Osteocyte (in vitro differentiated cells): Measurements from ENCODE around the gene ETV3L. TPM values are rescaled to one million over a fixed set of nuclear protein-coding genes. Genes with fewer than 3 reads are reported as not detected.

Source experiments
- DNase-seq: peaks from one replicate; pipeline ENCODE4 v3.0.0; 2021; ENCODE audit warnings: mixed read lengths; ENCODE audit not compliant: unreplicated experiment; ENCODE audit errors: extremely low spot score
- H3K27ac Mint-ChIP-seq: one replicate; pipeline ENCODE4 v1.8.0; 2021; ENCODE audit warnings: mild to moderate bottlenecking, mixed read lengths; ENCODE audit not compliant: unreplicated experiment
- H3K27me3 Mint-ChIP-seq: one replicate; pipeline ENCODE4 v1.8.0; 2021; ENCODE audit warnings: mixed read lengths; ENCODE audit not compliant: unreplicated experiment
- H3K36me3 Mint-ChIP-seq: one replicate; pipeline ENCODE4 v1.8.0; 2021; ENCODE audit warnings: mixed read lengths; ENCODE audit not compliant: unreplicated experiment
- H3K4me1 Mint-ChIP-seq: one replicate; pipeline ENCODE4 v1.8.0; 2021; ENCODE audit warnings: mixed read lengths; ENCODE audit not compliant: unreplicated experiment
- H3K4me3 Mint-ChIP-seq: one replicate; pipeline ENCODE4 v1.8.0; 2021; ENCODE audit warnings: mild to moderate bottlenecking, moderate library complexity, mixed read lengths; ENCODE audit not compliant: unreplicated experiment
- H3K9me3 Mint-ChIP-seq: one replicate; pipeline ENCODE4 v1.8.0; 2021; ENCODE audit warnings: mixed read lengths; ENCODE audit not compliant: unreplicated experiment
- total RNA-seq: library from RNA; stranded (reverse); gene quantifications from 2 replicates; pipeline ENCODE4 v1.2.1, GENCODE V29; 2021
- TF ChIP-seq, protein P1 (sequence below): fragments of 200-600 bp; sonication (generic); IDR thresholded peaks from 2 replicates; pipeline ENCODE4 v1.5.0; 2021; ENCODE audit warnings: antibody characterized with exemption, mild to moderate bottlenecking, moderate library complexity

The ETV3L gene
- total RNA-seq, 1 donor from 2014 or later = not detected

DNA sequence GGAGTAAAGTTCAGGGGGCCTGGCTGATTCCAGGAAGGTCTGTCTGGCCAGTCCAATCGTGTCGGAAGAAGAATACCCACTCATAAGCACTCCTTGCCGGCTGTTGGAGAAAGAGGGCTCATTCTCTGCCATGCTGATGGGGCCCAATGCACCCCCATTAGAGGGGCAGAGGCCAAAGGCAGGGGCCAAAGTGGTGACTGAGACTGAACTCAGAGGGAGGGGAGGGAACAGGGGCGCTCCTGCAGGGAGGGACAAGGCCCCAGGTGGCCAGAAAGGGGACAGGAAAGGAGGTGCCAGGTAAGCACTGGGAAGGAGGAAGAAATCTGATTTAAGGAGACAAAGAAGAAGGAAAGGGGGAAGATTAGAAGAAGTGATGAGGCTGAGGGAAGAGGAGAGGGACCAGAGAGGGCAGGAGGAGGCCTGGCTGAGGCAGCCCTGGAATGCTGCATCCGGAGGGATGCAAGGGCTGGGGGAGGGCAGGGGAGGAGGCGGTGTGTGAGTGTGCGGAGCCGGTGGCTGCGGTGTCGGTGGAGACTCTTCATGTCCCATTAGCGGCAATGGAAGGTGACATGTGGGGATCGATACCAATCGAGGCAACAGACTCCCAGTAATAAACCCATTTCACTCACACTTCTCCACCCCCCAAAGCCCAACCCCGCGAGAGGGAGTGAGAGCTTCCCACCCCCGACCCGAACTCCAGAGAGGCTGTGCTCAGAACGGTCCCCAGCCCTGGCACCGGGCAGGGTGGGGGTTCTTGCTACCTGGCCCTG, 12.0 kb upstream of the ETV3L start:
- H3K27me3 Mint-ChIP-seq = peaks cover 12% of the 10 kb centered on the region

DNA sequence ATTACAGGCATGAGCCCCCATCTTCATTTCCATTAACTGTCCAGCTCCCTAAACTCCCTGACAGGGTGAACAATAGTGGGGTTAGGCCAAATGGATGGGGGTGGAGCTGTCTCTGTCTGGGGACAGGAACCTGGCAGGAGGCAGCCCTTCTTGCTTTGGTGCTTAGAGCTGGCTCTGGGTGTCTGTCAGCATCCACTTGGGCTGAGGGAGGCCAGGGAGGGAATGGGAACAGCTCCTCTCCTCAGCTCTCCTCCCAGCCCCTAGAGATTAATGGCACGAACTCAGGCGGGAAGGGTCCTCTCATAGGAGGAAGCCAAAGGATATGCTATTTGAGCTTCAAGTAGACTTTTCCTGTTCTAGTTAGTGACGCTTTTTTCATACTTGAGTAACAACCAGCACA, 11.1 kb upstream of the ETV3L start:
- no peaks in the 10 kb centered on the region for H3K36me3 Mint-ChIP-seq
- H3K27ac Mint-ChIP-seq = no peak overlapping the region
- no peak for DNase-seq
- TF ChIP-seq, protein P1, sequence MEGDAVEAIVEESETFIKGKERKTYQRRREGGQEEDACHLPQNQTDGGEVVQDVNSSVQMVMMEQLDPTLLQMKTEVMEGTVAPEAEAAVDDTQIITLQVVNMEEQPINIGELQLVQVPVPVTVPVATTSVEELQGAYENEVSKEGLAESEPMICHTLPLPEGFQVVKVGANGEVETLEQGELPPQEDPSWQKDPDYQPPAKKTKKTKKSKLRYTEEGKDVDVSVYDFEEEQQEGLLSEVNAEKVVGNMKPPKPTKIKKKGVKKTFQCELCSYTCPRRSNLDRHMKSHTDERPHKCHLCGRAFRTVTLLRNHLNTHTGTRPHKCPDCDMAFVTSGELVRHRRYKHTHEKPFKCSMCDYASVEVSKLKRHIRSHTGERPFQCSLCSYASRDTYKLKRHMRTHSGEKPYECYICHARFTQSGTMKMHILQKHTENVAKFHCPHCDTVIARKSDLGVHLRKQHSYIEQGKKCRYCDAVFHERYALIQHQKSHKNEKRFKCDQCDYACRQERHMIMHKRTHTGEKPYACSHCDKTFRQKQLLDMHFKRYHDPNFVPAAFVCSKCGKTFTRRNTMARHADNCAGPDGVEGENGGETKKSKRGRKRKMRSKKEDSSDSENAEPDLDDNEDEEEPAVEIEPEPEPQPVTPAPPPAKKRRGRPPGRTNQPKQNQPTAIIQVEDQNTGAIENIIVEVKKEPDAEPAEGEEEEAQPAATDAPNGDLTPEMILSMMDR = no peak
- H3K9me3 Mint-ChIP-seq = no peaks in the 10 kb centered on the region
- H3K4me1 Mint-ChIP-seq = peaks cover 13% of the 10 kb centered on the region
- H3K4me3 Mint-ChIP-seq = no peak overlapping the region
- H3K27me3 Mint-ChIP-seq = peaks cover 12% of the 10 kb centered on the region

More for the DNA sequence above, 12.0 kb upstream of the ETV3L start:
- no peaks in the 10 kb centered on the region for H3K9me3 Mint-ChIP-seq
- peaks cover 4% of the 10 kb centered on the region for H3K4me1 Mint-ChIP-seq
- TF ChIP-seq, protein P1 = no peak
- H3K36me3 Mint-ChIP-seq = no peaks in the 10 kb centered on the region
- H3K4me3 Mint-ChIP-seq = no peak overlapping the region
- H3K27ac Mint-ChIP-seq = no peak overlapping the region
- DNase-seq = no peak

DNA sequence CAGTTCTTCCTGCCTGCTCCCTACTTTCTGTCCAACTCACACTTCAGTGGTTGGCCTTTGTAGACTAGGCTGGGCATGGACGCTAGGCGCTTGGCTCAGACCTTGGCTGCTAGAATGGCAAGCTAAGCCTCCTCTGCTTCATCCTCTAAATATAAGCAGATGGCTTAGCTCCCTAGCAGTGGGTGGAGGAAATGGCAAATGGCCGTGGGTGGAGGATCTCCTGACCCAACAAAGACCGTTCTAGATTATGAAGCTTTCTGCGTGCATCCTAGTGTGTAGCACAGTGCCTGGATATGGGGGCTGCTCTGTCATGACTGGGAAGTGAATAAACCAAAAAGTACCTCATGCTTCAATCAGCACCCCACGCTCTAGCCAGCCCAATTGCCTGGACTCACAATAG, 10.4 kb upstream of the ETV3L start:
- Mint-ChIP-seq H3K4me1 (peaks cover 13% of the 10 kb centered on the region), H3K27me3 (peaks cover 12% of the 10 kb centered on the region), H3K4me3 (no peak overlapping the region)

DNA sequence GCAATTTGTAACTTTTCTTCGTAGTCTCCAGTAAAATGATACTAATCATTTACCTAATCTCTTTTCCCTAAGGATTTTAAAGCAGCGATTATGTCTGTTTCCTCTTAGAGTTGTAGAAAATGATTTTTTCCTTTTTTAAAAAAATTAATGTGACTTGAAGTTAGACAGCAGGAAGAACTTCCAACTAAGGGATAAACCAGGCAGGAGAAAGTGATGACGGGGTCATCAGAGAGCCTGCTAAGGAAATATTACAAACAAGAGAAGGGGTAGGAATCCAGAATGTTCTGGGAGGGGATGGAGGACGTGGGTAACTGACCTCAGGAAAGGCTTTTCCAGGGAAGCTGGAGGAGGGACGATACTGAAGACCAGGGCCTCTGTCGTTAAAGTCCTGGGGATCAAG, 8.8 kb upstream of the ETV3L start:
- H3K27me3 Mint-ChIP-seq = peaks cover 12% of the 10 kb centered on the region
- H3K9me3 Mint-ChIP-seq = no peaks in the 10 kb centered on the region
- no peak overlapping the region for H3K27ac Mint-ChIP-seq
- TF ChIP-seq, protein P1 = no peak
- peaks cover 13% of the 10 kb centered on the region for H3K4me1 Mint-ChIP-seq
- DNase-seq = no peak
- no peaks in the 10 kb centered on the region for H3K36me3 Mint-ChIP-seq
- H3K4me3 Mint-ChIP-seq = no peak overlapping the region

More for the DNA sequence above, 10.4 kb upstream of the ETV3L start:
- Mint-ChIP-seq H3K36me3 (no peaks in the 10 kb centered on the region), H3K27ac (no peak overlapping the region), H3K9me3 (no peaks in the 10 kb centered on the region)
- no peak for DNase-seq
- TF ChIP-seq, protein P1 = no peak

DNA sequence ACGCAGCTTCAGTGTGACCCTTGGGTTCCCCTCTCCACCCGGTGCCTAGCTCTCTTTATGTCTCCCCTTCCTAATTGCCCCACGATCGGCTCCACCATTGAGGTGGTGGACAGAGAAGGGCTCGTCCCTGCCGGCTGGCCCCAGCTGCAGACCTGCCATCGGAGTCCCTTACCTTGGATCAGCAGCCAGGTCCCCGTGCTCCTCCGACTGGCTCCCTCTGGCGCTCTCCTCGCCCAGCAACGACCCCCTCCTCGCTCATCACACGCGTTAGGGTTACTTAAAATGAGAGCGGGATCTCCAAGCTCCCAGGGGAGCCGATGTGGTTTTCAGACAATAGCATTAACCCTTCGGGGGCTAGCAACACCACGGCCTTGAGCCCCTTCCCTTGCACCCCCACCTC, 8.1 kb upstream of the ETV3L start:
- TF ChIP-seq, protein P1 = no peak
- H3K4me1 Mint-ChIP-seq = peaks cover 13% of the 10 kb centered on the region
- H3K27ac Mint-ChIP-seq = no peak overlapping the region
- H3K9me3 Mint-ChIP-seq = no peaks in the 10 kb centered on the region
- no peak for DNase-seq
- H3K4me3 Mint-ChIP-seq = no peak overlapping the region
- H3K36me3 Mint-ChIP-seq = no peaks in the 10 kb centered on the region
- H3K27me3 Mint-ChIP-seq = peaks cover 9% of the 10 kb centered on the region
